GM12878 (cell line): ENCODE results near the gene FBXL14. TPM values are rescaled to one million over a fixed set of nuclear protein-coding genes. Genes with fewer than 3 reads are reported as not detected.

Source experiments
- BCL11A ChIP-seq: IDR thresholded peaks from 2 replicates; pipeline ENCODE4 v1.6.1; 2011; ENCODE audit warnings: low read depth, low read length
- BCLAF1 ChIP-seq: fragments of 450-650 bp; IDR thresholded peaks from 2 replicates; pipeline ENCODE4 v1.6.1; 2017; ENCODE audit warnings: antibody characterized with exemption, mild to moderate bottlenecking, moderate library complexity
- BMI1 ChIP-seq: fragments of 450-650 bp; IDR thresholded peaks from 2 replicates; pipeline ENCODE4 v1.6.1; 2016; ENCODE audit warnings: mild to moderate bottlenecking, moderate library complexity, borderline replicate concordance
- CHD4 ChIP-seq: fragments of 200-600 bp; sonication (generic); IDR thresholded peaks from 2 replicates; pipeline ENCODE4 v1.6.1; 2016; ENCODE audit warnings: mild to moderate bottlenecking
- EED ChIP-seq: sonication (generic); IDR thresholded peaks from 2 replicates; pipeline ENCODE4 v1.6.1; 2016; ENCODE audit warnings: antibody characterized with exemption, low read depth
- FOS ChIP-seq: IDR thresholded peaks from 3 replicates; pipeline ENCODE4 v1.6.1; 2011; ENCODE audit warnings: borderline replicate concordance; ENCODE audit not compliant: insufficient read length; ENCODE audit errors: extremely low read depth
- HCFC1 ChIP-seq: fragments of 150-350 bp; IDR thresholded peaks from 2 replicates; pipeline ENCODE4 v1.6.1; 2014; ENCODE audit warnings: low read length
- IRF4 ChIP-seq: IDR thresholded peaks from 2 replicates; pipeline ENCODE4 v1.6.1; 2011; ENCODE audit warnings: low read depth, low read length
- MTA3 ChIP-seq: IDR thresholded peaks from 2 replicates; pipeline ENCODE4 v1.6.1; 2012; ENCODE audit warnings: low read length, inconsistent platforms, borderline replicate concordance
- NKRF ChIP-seq: fragments of 450-650 bp; conservative IDR thresholded peaks from 2 replicates; pipeline ENCODE4 v1.6.1; 2017; ENCODE audit warnings: mild to moderate bottlenecking, moderate library complexity
- POLR2AphosphoS2 ChIP-seq: IDR thresholded peaks from 2 replicates; pipeline ENCODE4 v1.6.1; 2011; ENCODE audit warnings: low read depth, mild to moderate bottlenecking, low read length, improper control_type of control experiment, moderate library complexity
- PRDM15 ChIP-seq: fragments of 450-650 bp; formaldehyde crosslinking; IDR thresholded peaks from 2 replicates; pipeline ENCODE4 v1.4.0; 2020; ENCODE audit warnings: mild to moderate bottlenecking, moderate library complexity
- RCOR1 ChIP-seq: conservative IDR thresholded peaks from 2 replicates; pipeline ENCODE4 v1.6.1; 2012; ENCODE audit warnings: low read depth, low read length, improper control_type of control experiment
- RUNX3 ChIP-seq: IDR thresholded peaks from 2 replicates; pipeline ENCODE4 v1.6.1; 2012; ENCODE audit warnings: low read length, inconsistent platforms
- SMARCA5 ChIP-seq: fragments of 450-650 bp; IDR thresholded peaks from 2 replicates; pipeline ENCODE4 v1.6.1; 2017; ENCODE audit warnings: mild to moderate bottlenecking
- SREBF1 ChIP-seq: IDR thresholded peaks from 2 replicates; pipeline ENCODE4 v1.6.1; 2012; ENCODE audit warnings: mild to moderate bottlenecking, low read length
- USF1 ChIP-seq: IDR thresholded peaks from 2 replicates; pipeline ENCODE4 v1.6.1; 2011; ENCODE audit warnings: borderline replicate concordance, low read depth, mild to moderate bottlenecking, moderate library complexity, mixed read lengths, low read length; ENCODE audit not compliant: insufficient read depth; ENCODE audit errors: extremely low read length
- YBX1 ChIP-seq: fragments of 450-650 bp; IDR thresholded peaks from 2 replicates; pipeline ENCODE4 v1.6.1; 2016; ENCODE audit warnings: antibody characterized with exemption
- ZNF274 ChIP-seq: IDR thresholded peaks from one replicate; pipeline ENCODE4 v1.8.0; 2011; ENCODE audit not compliant: insufficient read length, insufficient read depth
- polyA plus RNA-seq, 11 experiments: library from polyadenylated mRNA; depleted of rRNA in 4 of 11; unstranded in 6 of 11; stranded (reverse) in 5 of 11; fragments of >200 nt; fragmentation: Nextera tagmentation in 4 of 11; fragmentation: Illumina TruSeq in 1 of 11; extraction: Ambion mirVana in 4 of 11; extraction: Trizol in 1 of 11; gene quantifications; 1 replicate in 1 of 11; 2 replicates in 10 of 11; pipeline versions ENCODE4 v1.2.1 to v1.2.3, GENCODE V29; 2011 to 2016; ENCODE audit warnings: inconsistent platforms in 2 of 11, missing spikeins in 2 of 11, low read depth in 1 of 11
- total RNA-seq, 4 experiments: library from RNA; depleted of rRNA in 3 of 4; stranded (reverse); fragments of >200 nt in 3 of 4; fragmentation: Illumina TruSeq in 1 of 4; extraction: Trizol in 1 of 4; gene quantifications; 2 replicates each; pipeline versions ENCODE4 v1.2.1 to v1.2.3, GENCODE V29; 2013 to 2021

Gene FBXL14
- total and polyA plus RNA-seq, 10 of the 15 experiments (the other 5 are each of a cell fraction or from before 2014, with no cell fraction given) = 0.44 to 19.0 (median 2.9) TPM

GRCh38 chr12:1593174-1594005 is 991 bp downstream of the FBXL14 start (continued):
- TF ChIP-seq BCLAF1 = no peak
- no peak for TF ChIP-seq RCOR1
- TF ChIP-seq ZNF274 = no peak
- TF ChIP-seq POLR2AphosphoS2 = no peak
- TF ChIP-seq PRDM15 (CRISPR knock-in tag) = no peak
- no peak for TF ChIP-seq EED
- TF ChIP-seq SMARCA5 = no peak
- no peak for TF ChIP-seq HCFC1
- no peak for TF ChIP-seq SREBF1
- TF ChIP-seq CHD4 = no peak
- no peak for TF ChIP-seq YBX1
- peak; percentile 61; the same call in 1 of the 2 replicates for TF ChIP-seq NKRF
- TF ChIP-seq USF1 = no peak
- TF ChIP-seq BMI1 = no peak
- TF ChIP-seq RUNX3 = peak; percentile 16; the same call in 1 of the 2 replicates
- TF ChIP-seq BCL11A = no peak
- TF ChIP-seq FOS = no peak
- TF ChIP-seq MTA3 = no peak
- TF ChIP-seq IRF4 = no peak
